ENCODE data around the gene NOTCH3.

The NOTCH3 gene

DNA sequence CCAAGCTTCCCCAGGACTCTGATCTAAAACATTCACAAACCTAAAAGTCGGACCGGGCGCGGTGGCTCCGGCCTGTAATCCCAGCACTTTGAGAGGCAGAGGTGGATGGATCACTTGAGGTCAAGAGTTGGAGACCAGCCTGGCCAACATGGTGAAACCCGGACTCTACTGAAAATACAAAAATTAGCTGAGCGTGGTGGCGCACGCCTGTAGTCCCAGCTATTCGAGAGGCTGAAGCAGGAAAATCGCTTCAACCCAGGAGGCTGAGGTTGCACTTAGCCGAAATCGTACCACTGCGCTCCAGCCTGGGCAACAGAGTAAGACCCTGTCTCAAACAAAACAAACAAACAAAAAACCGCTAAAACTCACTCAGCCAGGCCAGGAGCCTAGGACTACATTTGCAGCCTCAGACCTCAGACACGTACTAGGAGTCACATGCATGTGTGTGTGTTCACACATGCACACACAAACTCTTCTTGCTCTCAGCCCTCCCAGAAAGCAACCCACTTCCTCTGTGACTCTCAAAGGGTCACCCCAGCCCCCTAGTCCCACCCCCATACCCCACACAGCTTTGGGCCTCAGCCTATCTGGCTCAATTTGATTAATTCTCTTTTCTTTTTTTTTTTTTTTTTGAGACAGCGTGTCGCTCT, 704 bp upstream of the NOTCH3 start:
- TF ChIP-seq, protein P1, sequence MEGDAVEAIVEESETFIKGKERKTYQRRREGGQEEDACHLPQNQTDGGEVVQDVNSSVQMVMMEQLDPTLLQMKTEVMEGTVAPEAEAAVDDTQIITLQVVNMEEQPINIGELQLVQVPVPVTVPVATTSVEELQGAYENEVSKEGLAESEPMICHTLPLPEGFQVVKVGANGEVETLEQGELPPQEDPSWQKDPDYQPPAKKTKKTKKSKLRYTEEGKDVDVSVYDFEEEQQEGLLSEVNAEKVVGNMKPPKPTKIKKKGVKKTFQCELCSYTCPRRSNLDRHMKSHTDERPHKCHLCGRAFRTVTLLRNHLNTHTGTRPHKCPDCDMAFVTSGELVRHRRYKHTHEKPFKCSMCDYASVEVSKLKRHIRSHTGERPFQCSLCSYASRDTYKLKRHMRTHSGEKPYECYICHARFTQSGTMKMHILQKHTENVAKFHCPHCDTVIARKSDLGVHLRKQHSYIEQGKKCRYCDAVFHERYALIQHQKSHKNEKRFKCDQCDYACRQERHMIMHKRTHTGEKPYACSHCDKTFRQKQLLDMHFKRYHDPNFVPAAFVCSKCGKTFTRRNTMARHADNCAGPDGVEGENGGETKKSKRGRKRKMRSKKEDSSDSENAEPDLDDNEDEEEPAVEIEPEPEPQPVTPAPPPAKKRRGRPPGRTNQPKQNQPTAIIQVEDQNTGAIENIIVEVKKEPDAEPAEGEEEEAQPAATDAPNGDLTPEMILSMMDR (IDR thresholded peaks at IDR 0.05; ENCODE audit: low read depth, low read length) = no peak
- H3K4me3 ChIP-seq (ENCODE audit: low read depth, low read length) = no peak overlapping the region; the same call in 1 of the 2 replicates

DNA sequence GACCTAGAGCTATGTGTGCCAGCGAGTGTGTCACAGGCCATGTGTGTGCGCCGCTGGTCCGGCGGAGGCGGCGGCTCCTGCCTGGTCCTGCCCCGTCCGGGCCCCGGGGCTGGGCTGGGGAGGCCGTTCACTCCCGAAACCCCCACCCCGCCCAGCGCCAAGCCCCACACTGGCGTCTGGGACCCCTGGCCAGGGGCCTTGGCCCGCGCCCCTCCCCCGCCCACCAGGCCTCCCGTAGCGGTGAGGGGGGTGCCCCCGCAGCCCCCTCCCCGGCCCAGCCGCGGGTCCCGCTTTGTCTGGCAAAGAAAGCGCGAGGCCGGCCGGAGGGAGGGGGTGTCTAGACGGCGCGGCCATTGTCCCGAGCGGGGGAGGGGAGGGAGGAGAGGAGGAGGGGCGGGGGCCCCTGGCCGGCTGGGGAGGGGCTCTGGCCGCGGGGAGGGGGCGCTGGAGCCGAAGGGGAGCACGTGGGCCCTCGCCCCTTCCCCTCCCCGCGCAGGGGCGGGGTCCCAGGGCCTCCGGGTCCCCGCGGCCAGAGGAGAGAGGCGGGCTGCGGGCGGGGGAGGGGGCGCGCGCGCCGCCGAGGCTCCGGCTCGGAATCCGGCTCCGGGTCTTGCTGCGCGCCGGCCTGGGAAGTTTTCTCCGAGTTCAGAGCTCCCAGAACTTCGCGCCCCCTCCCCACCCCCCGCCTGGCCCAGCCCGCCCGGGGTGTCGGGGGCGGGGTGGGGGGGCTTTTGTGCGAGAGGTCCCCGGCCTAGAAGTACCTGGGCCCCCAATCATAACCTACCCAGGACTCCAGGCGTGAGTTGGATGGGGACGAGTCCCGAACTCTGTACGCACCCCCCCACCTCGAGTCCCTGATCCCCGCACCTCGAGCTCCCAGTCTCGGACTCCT, 888 bp downstream of the NOTCH3 start:
- H3K4me3 ChIP-seq (ENCODE audit: low read depth, low read length) = peak overlapping the region; percentile 70
- TF ChIP-seq, protein P1 (IDR thresholded peaks at IDR 0.05; ENCODE audit: low read depth, low read length) = no peak

DNA sequence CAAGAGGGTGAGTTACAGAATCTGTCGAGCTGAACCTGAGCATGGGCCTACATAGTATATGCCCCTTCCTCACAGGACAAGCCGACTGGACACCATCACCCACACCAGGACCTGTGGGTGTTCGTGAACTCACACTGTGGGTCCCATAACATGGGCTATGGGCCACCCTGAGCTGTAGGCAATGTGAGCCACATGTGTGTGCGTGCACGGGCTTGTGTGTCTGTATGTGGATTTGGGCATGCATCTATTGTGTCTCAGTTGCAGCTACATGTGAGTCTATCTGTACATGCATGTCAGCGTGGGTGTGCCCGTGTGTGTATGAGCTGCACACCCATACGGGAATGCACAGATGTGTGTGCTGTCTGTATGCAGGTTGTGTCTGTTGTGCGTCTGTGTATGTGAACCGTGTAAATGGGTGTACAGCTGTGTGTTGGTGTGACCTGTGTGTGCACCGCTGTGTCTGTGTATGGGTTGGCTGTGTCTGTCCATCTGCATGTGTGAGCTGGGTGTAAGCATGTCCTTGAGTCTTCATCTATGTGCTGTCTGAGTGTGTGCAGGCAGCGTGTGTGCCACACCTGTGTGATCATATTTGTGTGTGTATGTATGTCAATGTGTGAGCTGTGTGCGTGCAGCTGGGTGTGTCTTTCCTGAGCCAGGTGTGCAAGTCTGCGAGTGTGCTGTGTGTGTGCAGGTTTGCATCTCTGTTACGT, 1.7 kb downstream of the NOTCH3 start:
- no peak overlapping the region; the same call in 1 of the 2 replicates for H3K4me3 ChIP-seq (ENCODE audit: low read depth, low read length)

DNA sequence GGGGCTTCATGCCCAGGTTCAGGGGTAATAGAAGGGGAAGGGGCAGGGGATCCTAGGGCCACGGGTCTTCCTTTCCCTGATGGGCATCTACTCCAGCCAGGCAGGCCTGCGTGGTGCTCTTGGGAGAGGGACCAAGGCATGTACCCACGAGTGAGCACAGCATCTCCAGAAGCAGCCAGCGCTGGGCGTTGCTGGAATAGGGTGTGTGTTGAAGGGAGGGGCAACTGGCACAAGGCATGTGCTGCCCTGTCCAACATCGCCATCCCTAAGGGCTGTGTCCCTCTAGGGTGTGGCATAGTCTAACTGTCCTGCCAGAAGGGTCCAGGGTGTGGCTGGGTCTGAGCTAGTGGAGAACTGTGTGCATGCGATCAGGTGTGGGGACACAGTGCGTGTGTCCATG, 2.9 kb downstream of the NOTCH3 start:
- no peak overlapping the region for H3K4me3 ChIP-seq (ENCODE audit: low read depth, low read length)
- TF ChIP-seq, protein P1 (IDR thresholded peaks at IDR 0.05; ENCODE audit: low read depth, low read length) = no peak

More for the DNA sequence above, 1.7 kb downstream of the NOTCH3 start:
- TF ChIP-seq, protein P1 (IDR thresholded peaks at IDR 0.05; ENCODE audit: low read depth, low read length) = no peak

DNA sequence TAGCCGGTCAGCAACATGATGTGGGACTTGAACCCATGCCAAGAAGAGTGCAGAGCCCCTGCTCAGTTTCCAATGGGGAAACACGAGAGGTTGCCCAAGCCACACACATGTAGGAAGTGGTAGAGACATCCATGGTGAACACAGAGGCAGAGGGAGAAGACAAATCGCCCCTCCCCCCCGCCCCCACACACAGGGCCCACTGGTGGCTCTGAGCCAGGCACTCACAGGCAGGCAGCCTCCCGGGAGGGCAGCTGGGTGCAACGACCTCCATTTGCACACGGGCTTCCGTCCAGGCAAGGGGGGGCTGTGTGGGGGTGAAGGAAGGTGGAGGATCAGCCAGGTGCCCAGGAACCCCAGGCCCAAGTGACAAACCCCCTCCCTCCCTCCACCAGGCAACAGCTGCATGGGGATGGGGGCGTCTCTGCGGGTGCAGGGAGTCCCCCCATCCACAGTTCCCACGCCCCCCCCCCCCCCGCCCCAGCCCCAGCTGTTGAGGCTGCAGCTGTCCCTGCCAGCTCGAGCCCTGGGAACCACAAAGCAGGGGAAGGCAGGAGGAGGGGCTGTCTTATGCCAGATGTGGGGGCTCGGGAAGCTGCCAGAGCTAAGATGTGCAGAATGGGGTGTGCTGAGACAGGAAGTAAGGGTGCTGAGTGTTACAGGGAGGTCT, 3.4 kb downstream of the NOTCH3 start:
- no peak overlapping the region for H3K4me3 ChIP-seq (ENCODE audit: low read depth, low read length)
- TF ChIP-seq, protein P1 (IDR thresholded peaks at IDR 0.05; ENCODE audit: low read depth, low read length) = no peak

DNA sequence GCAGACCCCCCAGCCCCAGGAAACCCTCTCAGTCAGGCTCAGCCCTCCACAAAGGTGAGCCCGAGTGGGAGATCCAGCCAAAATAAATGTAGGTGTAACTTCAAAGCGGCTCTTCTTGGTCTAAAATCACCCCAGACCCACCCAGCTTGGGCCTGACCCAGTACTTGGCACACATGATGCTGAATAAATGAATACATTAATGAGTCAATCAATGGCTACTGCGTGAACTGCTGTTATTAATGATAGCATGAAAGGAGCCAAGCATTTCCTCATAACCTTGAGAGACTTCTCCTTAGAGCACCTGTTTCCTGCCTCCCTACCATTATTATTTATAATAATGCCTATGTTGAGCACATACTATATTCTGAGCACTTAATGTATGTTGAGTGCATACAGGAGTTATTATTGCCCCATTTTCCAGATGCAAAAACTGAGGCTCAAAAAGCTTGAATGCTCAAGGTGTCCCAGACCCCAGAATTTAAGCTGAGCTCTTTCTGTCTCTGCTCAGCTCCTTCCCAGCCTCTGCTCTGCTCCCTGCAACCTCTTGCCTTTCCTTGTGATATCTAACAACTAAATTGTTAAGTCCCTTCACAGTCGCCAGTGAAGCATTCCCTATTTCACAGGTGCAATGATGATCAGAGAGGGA, 4.3 kb downstream of the NOTCH3 start:
- TF ChIP-seq, protein P1 (IDR thresholded peaks at IDR 0.05; ENCODE audit: low read depth, low read length) = no peak
- H3K4me3 ChIP-seq (ENCODE audit: low read depth, low read length) = no peak overlapping the region
